Measurements from ENCODE around the gene CYP24A1. TPM values are rescaled to one million over a fixed set of nuclear protein-coding genes. Genes with fewer than 3 reads are reported as not detected.

Gene CYP24A1
- total RNA-seq, 4 donors from 2014 or later: 0.20 TPM; not detected in 3

GRCh38 chr20:54134445-54135220 lies 39.2 kb downstream of the CYP24A1 start:
- in situ Hi-C loops (cut with MboI; ENCODE audit: low sequenced_read_pairs in 4 of 4): no loop called here

GRCh38 chr20:54133434-54134427 lies 40.1 kb downstream of the CYP24A1 start:
- ATAC-seq (peak; percentile 41 to 62), DNase-seq (no peak)
- H3K27ac ChIP-seq: peak overlapping the region in 3 of 4 donors; percentile 36 to 46 (median 44)
- H3K9me3 ChIP-seq: no peaks in the 10 kb centered on the region
- H3K36me3 ChIP-seq: no peaks in the 10 kb centered on the region
- TF ChIP-seq POLR2A (IDR thresholded peaks at IDR 0.05) (no peak), CTCF (IDR thresholded peaks at IDR 0.05 in 4 of 5, conservative IDR thresholded peaks at IDR 0.05 in 1 of 5) (no peak)
- H3K27me3 ChIP-seq: no peaks in the 10 kb centered on the region
- H3K4me1 ChIP-seq: no peaks in the 10 kb centered on the region
- H3K4me3 ChIP-seq: no peak overlapping the region
- intact Hi-C loops (cut with DNase I; ENCODE audit: low total_unique reads): no loop called here
- in situ Hi-C loops (cut with MboI; ENCODE audit: low sequenced_read_pairs in 4 of 4): no loop called here

More at GRCh38 chr20:54134445-54135220, 39.2 kb downstream of the CYP24A1 start:
- Histone ChIP-seq H3K9me3 (no peaks in the 10 kb centered on the region), H3K36me3 (no peaks in the 10 kb centered on the region), H3K4me1 (no peaks in the 10 kb centered on the region), H3K27me3 (no peaks in the 10 kb centered on the region), H3K27ac (no peak overlapping the region), H3K4me3 (no peak overlapping the region)
- intact Hi-C loops (cut with DNase I; ENCODE audit: low total_unique reads): no loop called here
- no peak for TF ChIP-seq POLR2A (IDR thresholded peaks at IDR 0.05)
- no peak for TF ChIP-seq CTCF (IDR thresholded peaks at IDR 0.05 in 4 of 5, conservative IDR thresholded peaks at IDR 0.05 in 1 of 5)
- ATAC-seq (no peak), DNase-seq (no peak)

- H3K4me1 ChIP-seq: no peaks in the 10 kb centered on the region
- no peaks in the 10 kb centered on the region for H3K9me3 ChIP-seq
- peak; percentile 93 to 95 for ATAC-seq
- no peak overlapping the region for H3K4me3 ChIP-seq
- intact Hi-C loops (cut with DNase I; ENCODE audit: low total_unique reads): no loop called here
- peak; percentile 18 to 52 for DNase-seq
- no peaks in the 10 kb centered on the region for H3K36me3 ChIP-seq
- in situ Hi-C loops (cut with MboI; ENCODE audit: low sequenced_read_pairs in 4 of 4): no loop called here
- H3K27me3 ChIP-seq: no peaks in the 10 kb centered on the region
- peak overlapping the region in 3 of 4 donors; percentile 36 to 46 (median 44) for H3K27ac ChIP-seq
- TF ChIP-seq POLR2A (IDR thresholded peaks at IDR 0.05) (no peak), CTCF (IDR thresholded peaks at IDR 0.05 in 4 of 5, conservative IDR thresholded peaks at IDR 0.05 in 1 of 5) (no peak)
Measured at GRCh38 chr20:54132612-54133433, 41.0 kb downstream of the CYP24A1 start.
